Skin of body (tissue), 2 donors: ENCODE measurements around the gene CCDC91. TPM values are rescaled to one million over a fixed set of nuclear protein-coding genes. Genes with fewer than 3 reads are reported as not detected.
"Not testable (repeated sequence)": the region's sequence is repeated elsewhere in the genome, so short reads cannot be mapped to it uniquely, and the experiment has no call there.

Source experiments
- DNase-seq: peaks from one replicate; lab custom pipeline; 2025; lab: John Stamatoyannopoulos, UW
- total RNA-seq: library from RNA; depleted of rRNA; stranded (reverse); fragments of >200 nt; gene quantifications from one replicate; pipeline ENCODE4 v1.2.3, GENCODE V29; 2014

CCDC91 gene
- total RNA-seq, 1 donor from 2014 or later: 31.2 TPM

- DNase-seq: no peak
Observed at GRCh38 chr12:28456934-28457710, 266.9 kb downstream of the CCDC91 start.

GRCh38 chr12:28457785-28458184 is 267.5 kb downstream of the CCDC91 start:
- DNase-seq: no peak

- DNase-seq: no peak
Observed at GRCh38 chr12:28459481-28459880, 269.2 kb downstream of the CCDC91 start.

GRCh38 chr12:28460420-28461130 is 270.3 kb downstream of the CCDC91 start:
- no peak for DNase-seq

GRCh38 chr12:28463396-28463795 is 273.1 kb downstream of the CCDC91 start:
- no peak for DNase-seq

- DNase-seq: not testable (repeated sequence)
Observed at GRCh38 chr12:28471762-28472161, 281.5 kb downstream of the CCDC91 start.

GRCh38 chr12:28476206-28476605 is 285.9 kb downstream of the CCDC91 start:
- DNase-seq: not testable (repeated sequence)

- not testable (repeated sequence) for DNase-seq
Observed at GRCh38 chr12:28479097-28479496, 288.8 kb downstream of the CCDC91 start.

- DNase-seq: no peak
Observed at GRCh38 chr12:28479683-28480082, 289.4 kb downstream of the CCDC91 start.

GRCh38 chr12:28484156-28484555 is 293.9 kb downstream of the CCDC91 start:
- DNase-seq: no peak

GRCh38 chr12:28486521-28486920 is 296.3 kb downstream of the CCDC91 start:
- no peak for DNase-seq

GRCh38 chr12:28489246-28489645 is 299.0 kb downstream of the CCDC91 start:
- no peak for DNase-seq

GRCh38 chr12:28497889-28498411 is 307.7 kb downstream of the CCDC91 start:
- DNase-seq: no peak

GRCh38 chr12:28498850-28499249 is 308.6 kb downstream of the CCDC91 start:
- DNase-seq: no peak

GRCh38 chr12:28500373-28501024 is 310.2 kb downstream of the CCDC91 start:
- no peak for DNase-seq

- DNase-seq: no peak
Observed at GRCh38 chr12:28506271-28506670, 316.0 kb downstream of the CCDC91 start.

- DNase-seq: no peak
Observed at GRCh38 chr12:28507033-28507432, 316.8 kb downstream of the CCDC91 start.

GRCh38 chr12:28507867-28508266 is 317.6 kb downstream of the CCDC91 start:
- DNase-seq: no peak

GRCh38 chr12:28512406-28512805 is 322.1 kb downstream of the CCDC91 start:
- DNase-seq: no peak

- DNase-seq: no peak
Observed at GRCh38 chr12:28512876-28513275, 322.6 kb downstream of the CCDC91 start.

- DNase-seq: no peak
Observed at GRCh38 chr12:28513983-28514382, 323.7 kb downstream of the CCDC91 start.

- no peak for DNase-seq
Observed at GRCh38 chr12:28517101-28517500, 326.8 kb downstream of the CCDC91 start.
